ENCODE results near the gene ESRRG.

ESRRG gene

GRCh38 chr1:216740331-216740730 is 17.1 kb upstream of the ESRRG start:
- no peak overlapping the region for H3K9ac ChIP-seq (ENCODE audit: low read length in 5 of 5)
- H3K9me3 ChIP-seq (ENCODE audit: control insufficient read depth in 5 of 5, low read length in 5 of 5), result no peaks in the 10 kb centered on the region
- no peaks in the 10 kb centered on the region for H3K36me3 ChIP-seq (ENCODE audit: control insufficient read depth in 5 of 5, insufficient read depth in 5 of 5, low read length in 5 of 5)
- peaks cover 0 to 3% (median 0%) of the 10 kb centered on the region in 5 donors for H3K27me3 ChIP-seq (ENCODE audit: control insufficient read depth in 5 of 5, insufficient read depth in 4 of 5, low read length in 5 of 5)
- no peak overlapping the region for H3K27ac ChIP-seq (ENCODE audit: low read depth, low read length)
- no peaks in the 10 kb centered on the region for H3K4me1 ChIP-seq (ENCODE audit: control insufficient read depth in 5 of 5, insufficient read depth in 5 of 5, low read length in 5 of 5)
- no peak overlapping the region for H3K4me3 ChIP-seq (ENCODE audit: low read depth in 1 of 5, low read length in 5 of 5)

GRCh38 chr1:216739793-216740192 is 16.6 kb upstream of the ESRRG start:
- H3K27me3 ChIP-seq (ENCODE audit: control insufficient read depth in 5 of 5, insufficient read depth in 4 of 5, low read length in 5 of 5), result peaks cover 0 to 3% (median 0%) of the 10 kb centered on the region in 5 donors
- no peak overlapping the region for H3K4me3 ChIP-seq (ENCODE audit: low read depth in 1 of 5, low read length in 5 of 5)
- no peaks in the 10 kb centered on the region for H3K36me3 ChIP-seq (ENCODE audit: control insufficient read depth in 5 of 5, insufficient read depth in 5 of 5, low read length in 5 of 5)
- no peak overlapping the region for H3K9ac ChIP-seq (ENCODE audit: low read length in 5 of 5)
- H3K27ac ChIP-seq (ENCODE audit: low read depth, low read length), result no peak overlapping the region
- no peaks in the 10 kb centered on the region for H3K9me3 ChIP-seq (ENCODE audit: control insufficient read depth in 5 of 5, low read length in 5 of 5)
- H3K4me1 ChIP-seq (ENCODE audit: control insufficient read depth in 5 of 5, insufficient read depth in 5 of 5, low read length in 5 of 5), result no peaks in the 10 kb centered on the region

- Histone ChIP-seq H3K4me1 (ENCODE audit: control insufficient read depth in 5 of 5, insufficient read depth in 5 of 5, low read length in 5 of 5) (no peaks in the 10 kb centered on the region), H3K9ac (ENCODE audit: low read length in 5 of 5) (no peak overlapping the region), H3K36me3 (ENCODE audit: control insufficient read depth in 5 of 5, insufficient read depth in 5 of 5, low read length in 5 of 5) (no peaks in the 10 kb centered on the region), H3K27ac (ENCODE audit: low read depth, low read length) (no peak overlapping the region), H3K27me3 (ENCODE audit: control insufficient read depth in 5 of 5, insufficient read depth in 4 of 5, low read length in 5 of 5) (no peaks in the 10 kb centered on the region), H3K4me3 (ENCODE audit: low read depth in 1 of 5, low read length in 5 of 5) (no peak overlapping the region), H3K9me3 (ENCODE audit: control insufficient read depth in 5 of 5, low read length in 5 of 5) (no peaks in the 10 kb centered on the region)
Observed at GRCh38 chr1:216732121-216732520, 8.9 kb upstream of the ESRRG start.

GRCh38 chr1:216731562-216731961 is 8.3 kb upstream of the ESRRG start:
- Histone ChIP-seq H3K4me3 (ENCODE audit: low read depth in 1 of 5, low read length in 5 of 5) (no peak overlapping the region), H3K4me1 (ENCODE audit: control insufficient read depth in 5 of 5, insufficient read depth in 5 of 5, low read length in 5 of 5) (no peaks in the 10 kb centered on the region), H3K9me3 (ENCODE audit: control insufficient read depth in 5 of 5, low read length in 5 of 5) (no peaks in the 10 kb centered on the region), H3K27ac (ENCODE audit: low read depth, low read length) (no peak overlapping the region), H3K36me3 (ENCODE audit: control insufficient read depth in 5 of 5, insufficient read depth in 5 of 5, low read length in 5 of 5) (no peaks in the 10 kb centered on the region), H3K27me3 (ENCODE audit: control insufficient read depth in 5 of 5, insufficient read depth in 4 of 5, low read length in 5 of 5) (no peaks in the 10 kb centered on the region), H3K9ac (ENCODE audit: low read length in 5 of 5) (no peak overlapping the region)

GRCh38 chr1:216726435-216726834 is 3.2 kb upstream of the ESRRG start:
- no peaks in the 10 kb centered on the region for H3K9me3 ChIP-seq (ENCODE audit: control insufficient read depth in 5 of 5, low read length in 5 of 5)
- no peak overlapping the region for H3K9ac ChIP-seq (ENCODE audit: low read length in 5 of 5)
- H3K36me3 ChIP-seq (ENCODE audit: control insufficient read depth in 5 of 5, insufficient read depth in 5 of 5, low read length in 5 of 5), result no peaks in the 10 kb centered on the region
- H3K4me1 ChIP-seq (ENCODE audit: control insufficient read depth in 5 of 5, insufficient read depth in 5 of 5, low read length in 5 of 5), result peaks cover 0 to 13% (median 9%) of the 10 kb centered on the region in 5 donors
- H3K27me3 ChIP-seq (ENCODE audit: control insufficient read depth in 5 of 5, insufficient read depth in 4 of 5, low read length in 5 of 5), result peaks cover 7 to 18% (median 16%) of the 10 kb centered on the region in 5 donors
- H3K4me3 ChIP-seq (ENCODE audit: low read depth in 1 of 5, low read length in 5 of 5), result no peak overlapping the region
- no peak overlapping the region for H3K27ac ChIP-seq (ENCODE audit: low read depth, low read length)

- Histone ChIP-seq H3K27me3 (ENCODE audit: control insufficient read depth in 5 of 5, insufficient read depth in 4 of 5, low read length in 5 of 5) (peaks cover 7 to 18% (median 16%) of the 10 kb centered on the region in 5 donors), H3K4me3 (ENCODE audit: low read depth in 1 of 5, low read length in 5 of 5) (peak overlapping the region in 4 of 5 donors; percentile 43 to 56 (median 49)), H3K9me3 (ENCODE audit: control insufficient read depth in 5 of 5, low read length in 5 of 5) (no peaks in the 10 kb centered on the region), H3K36me3 (ENCODE audit: control insufficient read depth in 5 of 5, insufficient read depth in 5 of 5, low read length in 5 of 5) (no peaks in the 10 kb centered on the region), H3K27ac (ENCODE audit: low read depth, low read length) (no peak overlapping the region), H3K4me1 (ENCODE audit: control insufficient read depth in 5 of 5, insufficient read depth in 5 of 5, low read length in 5 of 5) (peaks cover 0 to 13% (median 9%) of the 10 kb centered on the region in 5 donors), H3K9ac (ENCODE audit: low read length in 5 of 5) (no peak overlapping the region)
Observed at GRCh38 chr1:216722821-216723220, 408 bp downstream of the ESRRG start.

- H3K27me3 ChIP-seq (ENCODE audit: control insufficient read depth in 5 of 5, insufficient read depth in 4 of 5, low read length in 5 of 5), result peaks cover 7 to 18% (median 16%) of the 10 kb centered on the region in 5 donors
- no peaks in the 10 kb centered on the region for H3K36me3 ChIP-seq (ENCODE audit: control insufficient read depth in 5 of 5, insufficient read depth in 5 of 5, low read length in 5 of 5)
- no peaks in the 10 kb centered on the region for H3K9me3 ChIP-seq (ENCODE audit: control insufficient read depth in 5 of 5, low read length in 5 of 5)
- H3K27ac ChIP-seq (ENCODE audit: low read depth, low read length), result no peak overlapping the region
- peaks cover 0 to 13% (median 9%) of the 10 kb centered on the region in 5 donors for H3K4me1 ChIP-seq (ENCODE audit: control insufficient read depth in 5 of 5, insufficient read depth in 5 of 5, low read length in 5 of 5)
- H3K9ac ChIP-seq (ENCODE audit: low read length in 5 of 5), result no peak overlapping the region
- no peak overlapping the region for H3K4me3 ChIP-seq (ENCODE audit: low read depth in 1 of 5, low read length in 5 of 5)
Observed at GRCh38 chr1:216721863-216722262, 1.4 kb downstream of the ESRRG start.

- Histone ChIP-seq H3K27me3 (ENCODE audit: control insufficient read depth in 5 of 5, insufficient read depth in 4 of 5, low read length in 5 of 5) (peaks cover 7 to 18% (median 16%) of the 10 kb centered on the region in 5 donors), H3K4me1 (ENCODE audit: control insufficient read depth in 5 of 5, insufficient read depth in 5 of 5, low read length in 5 of 5) (peaks cover 0 to 13% (median 9%) of the 10 kb centered on the region in 5 donors), H3K4me3 (ENCODE audit: low read depth in 1 of 5, low read length in 5 of 5) (no peak overlapping the region), H3K9ac (ENCODE audit: low read length in 5 of 5) (no peak overlapping the region), H3K9me3 (ENCODE audit: control insufficient read depth in 5 of 5, low read length in 5 of 5) (no peaks in the 10 kb centered on the region), H3K36me3 (ENCODE audit: control insufficient read depth in 5 of 5, insufficient read depth in 5 of 5, low read length in 5 of 5) (no peaks in the 10 kb centered on the region), H3K27ac (ENCODE audit: low read depth, low read length) (no peak overlapping the region)
Observed at GRCh38 chr1:216721062-216721461, 2.2 kb downstream of the ESRRG start.

GRCh38 chr1:216711712-216712111 is 11.5 kb downstream of the ESRRG start:
- peaks cover 0 to 3% (median 0%) of the 10 kb centered on the region in 5 donors for H3K27me3 ChIP-seq (ENCODE audit: control insufficient read depth in 5 of 5, insufficient read depth in 4 of 5, low read length in 5 of 5)
- no peaks in the 10 kb centered on the region for H3K9me3 ChIP-seq (ENCODE audit: control insufficient read depth in 5 of 5, low read length in 5 of 5)
- no peaks in the 10 kb centered on the region for H3K36me3 ChIP-seq (ENCODE audit: control insufficient read depth in 5 of 5, insufficient read depth in 5 of 5, low read length in 5 of 5)
- H3K9ac ChIP-seq (ENCODE audit: low read length in 5 of 5), result no peak overlapping the region
- no peaks in the 10 kb centered on the region for H3K4me1 ChIP-seq (ENCODE audit: control insufficient read depth in 5 of 5, insufficient read depth in 5 of 5, low read length in 5 of 5)
- H3K27ac ChIP-seq (ENCODE audit: low read depth, low read length), result no peak overlapping the region
- no peak overlapping the region for H3K4me3 ChIP-seq (ENCODE audit: low read depth in 1 of 5, low read length in 5 of 5)

GRCh38 chr1:216710598-216711333 is 12.5 kb downstream of the ESRRG start:
- H3K9ac ChIP-seq (ENCODE audit: low read length in 5 of 5), result no peak overlapping the region
- no peaks in the 10 kb centered on the region for H3K36me3 ChIP-seq (ENCODE audit: control insufficient read depth in 5 of 5, insufficient read depth in 5 of 5, low read length in 5 of 5)
- H3K9me3 ChIP-seq (ENCODE audit: control insufficient read depth in 5 of 5, low read length in 5 of 5), result no peaks in the 10 kb centered on the region
- no peak overlapping the region for H3K4me3 ChIP-seq (ENCODE audit: low read depth in 1 of 5, low read length in 5 of 5)
- peaks cover 0 to 3% (median 0%) of the 10 kb centered on the region in 5 donors for H3K27me3 ChIP-seq (ENCODE audit: control insufficient read depth in 5 of 5, insufficient read depth in 4 of 5, low read length in 5 of 5)
- no peaks in the 10 kb centered on the region for H3K4me1 ChIP-seq (ENCODE audit: control insufficient read depth in 5 of 5, insufficient read depth in 5 of 5, low read length in 5 of 5)
- H3K27ac ChIP-seq (ENCODE audit: low read depth, low read length), result no peak overlapping the region
